ENCODE data around the gene CNBP. TPM values are rescaled to one million over a fixed set of nuclear protein-coding genes. Genes with fewer than 3 reads are reported as not detected.

CNBP gene
- total and polyA plus RNA-seq, 9 of the 15 experiments (the other 6 are each of a cell fraction or from before 2014, with no cell fraction given) = 284 to 717 (median 412) TPM

DNA sequence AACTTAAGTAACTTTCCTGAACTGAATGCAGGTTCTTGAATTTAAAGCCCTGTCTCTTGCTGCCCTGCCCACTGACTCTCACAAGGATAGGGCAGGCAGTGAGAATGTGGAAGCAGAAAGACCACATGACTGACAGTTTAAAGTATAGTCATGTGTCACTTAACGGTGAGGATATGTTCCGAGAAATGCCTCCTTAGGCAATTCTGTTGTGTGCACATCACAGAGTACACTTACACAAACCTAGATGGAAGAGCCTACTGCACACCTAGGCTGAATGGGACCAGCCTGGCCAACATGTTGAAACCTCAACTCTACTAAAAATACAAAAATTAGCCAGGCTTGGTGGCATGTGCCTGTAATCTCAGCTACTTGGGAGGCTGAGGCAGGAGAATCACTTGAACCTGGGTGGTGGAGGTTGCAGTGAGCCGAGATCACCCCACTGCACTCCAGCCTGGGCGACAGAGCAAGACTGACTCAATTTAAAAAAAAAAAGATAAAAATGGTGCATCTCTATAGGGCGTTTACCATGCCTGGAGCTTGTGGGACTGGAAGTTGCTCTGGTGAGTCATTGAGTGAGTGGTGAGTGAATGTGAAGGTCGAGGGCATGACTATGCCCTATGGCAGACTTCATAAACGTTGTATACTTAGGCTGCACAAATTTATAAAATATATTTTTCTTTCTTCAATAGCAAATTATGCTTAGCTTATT is 46.8 kb upstream of the CNBP start (continued):
- TF ChIP-seq, protein P1, sequence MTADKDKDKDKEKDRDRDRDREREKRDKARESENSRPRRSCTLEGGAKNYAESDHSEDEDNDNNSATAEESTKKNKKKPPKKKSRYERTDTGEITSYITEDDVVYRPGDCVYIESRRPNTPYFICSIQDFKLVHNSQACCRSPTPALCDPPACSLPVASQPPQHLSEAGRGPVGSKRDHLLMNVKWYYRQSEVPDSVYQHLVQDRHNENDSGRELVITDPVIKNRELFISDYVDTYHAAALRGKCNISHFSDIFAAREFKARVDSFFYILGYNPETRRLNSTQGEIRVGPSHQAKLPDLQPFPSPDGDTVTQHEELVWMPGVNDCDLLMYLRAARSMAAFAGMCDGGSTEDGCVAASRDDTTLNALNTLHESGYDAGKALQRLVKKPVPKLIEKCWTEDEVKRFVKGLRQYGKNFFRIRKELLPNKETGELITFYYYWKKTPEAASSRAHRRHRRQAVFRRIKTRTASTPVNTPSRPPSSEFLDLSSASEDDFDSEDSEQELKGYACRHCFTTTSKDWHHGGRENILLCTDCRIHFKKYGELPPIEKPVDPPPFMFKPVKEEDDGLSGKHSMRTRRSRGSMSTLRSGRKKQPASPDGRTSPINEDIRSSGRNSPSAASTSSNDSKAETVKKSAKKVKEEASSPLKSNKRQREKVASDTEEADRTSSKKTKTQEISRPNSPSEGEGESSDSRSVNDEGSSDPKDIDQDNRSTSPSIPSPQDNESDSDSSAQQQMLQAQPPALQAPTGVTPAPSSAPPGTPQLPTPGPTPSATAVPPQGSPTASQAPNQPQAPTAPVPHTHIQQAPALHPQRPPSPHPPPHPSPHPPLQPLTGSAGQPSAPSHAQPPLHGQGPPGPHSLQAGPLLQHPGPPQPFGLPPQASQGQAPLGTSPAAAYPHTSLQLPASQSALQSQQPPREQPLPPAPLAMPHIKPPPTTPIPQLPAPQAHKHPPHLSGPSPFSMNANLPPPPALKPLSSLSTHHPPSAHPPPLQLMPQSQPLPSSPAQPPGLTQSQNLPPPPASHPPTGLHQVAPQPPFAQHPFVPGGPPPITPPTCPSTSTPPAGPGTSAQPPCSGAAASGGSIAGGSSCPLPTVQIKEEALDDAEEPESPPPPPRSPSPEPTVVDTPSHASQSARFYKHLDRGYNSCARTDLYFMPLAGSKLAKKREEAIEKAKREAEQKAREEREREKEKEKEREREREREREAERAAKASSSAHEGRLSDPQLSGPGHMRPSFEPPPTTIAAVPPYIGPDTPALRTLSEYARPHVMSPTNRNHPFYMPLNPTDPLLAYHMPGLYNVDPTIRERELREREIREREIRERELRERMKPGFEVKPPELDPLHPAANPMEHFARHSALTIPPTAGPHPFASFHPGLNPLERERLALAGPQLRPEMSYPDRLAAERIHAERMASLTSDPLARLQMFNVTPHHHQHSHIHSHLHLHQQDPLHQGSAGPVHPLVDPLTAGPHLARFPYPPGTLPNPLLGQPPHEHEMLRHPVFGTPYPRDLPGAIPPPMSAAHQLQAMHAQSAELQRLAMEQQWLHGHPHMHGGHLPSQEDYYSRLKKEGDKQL (CRISPR knock-in tag; IDR thresholded peaks at IDR 0.05; ENCODE audit: borderline replicate concordance) = no peak
- TF ChIP-seq NFIX (CRISPR knock-in tag; IDR thresholded peaks at IDR 0.05; ENCODE audit: low read depth) (no peak), ZNF384 (IDR thresholded peaks at IDR 0.05; ENCODE audit: low read depth, low read length) (peak; percentile 80), SLC30A9 (CRISPR knock-in tag; IDR thresholded peaks at IDR 0.05) (no peak), BRD9 (IDR thresholded peaks at IDR 0.05; ENCODE audit: low read depth, partially characterized antibody) (peak; percentile 45), ATF3 (IDR thresholded peaks at IDR 0.05) (peak; percentile 84), ATF3 (CRISPR knock-in tag; conservative IDR thresholded peaks at IDR 0.05) (no peak), RAD51 (IDR thresholded peaks at IDR 0.05; ENCODE audit: borderline replicate concordance, low read depth) (peak; percentile 62; the same call in 1 of the 2 replicates), FOSL1 (tag; conservative IDR thresholded peaks at IDR 0.05) (peak; percentile 91), OTX1 (CRISPR knock-in tag; IDR thresholded peaks at IDR 0.05) (no peak), TRIM24 (IDR thresholded peaks at IDR 0.05) (0 out of 4 replicates have a peak, but pooled peaks have one; percentile 2 to 10), MECOM (CRISPR knock-in tag; IDR thresholded peaks at IDR 0.05) (no peak), ZNF436 (CRISPR knock-in tag; IDR thresholded peaks at IDR 0.05) (no peak), HNRNPLL (IDR thresholded peaks at IDR 0.05; ENCODE audit: low read depth, low read length, poor library complexity, severe bottlenecking) (no peak), CREM (IDR thresholded peaks at IDR 0.05; ENCODE audit: low read depth) (0 out of 2 replicates have a peak, but pooled peaks have one; percentile 13)
- TF ChIP-seq, protein P2, sequence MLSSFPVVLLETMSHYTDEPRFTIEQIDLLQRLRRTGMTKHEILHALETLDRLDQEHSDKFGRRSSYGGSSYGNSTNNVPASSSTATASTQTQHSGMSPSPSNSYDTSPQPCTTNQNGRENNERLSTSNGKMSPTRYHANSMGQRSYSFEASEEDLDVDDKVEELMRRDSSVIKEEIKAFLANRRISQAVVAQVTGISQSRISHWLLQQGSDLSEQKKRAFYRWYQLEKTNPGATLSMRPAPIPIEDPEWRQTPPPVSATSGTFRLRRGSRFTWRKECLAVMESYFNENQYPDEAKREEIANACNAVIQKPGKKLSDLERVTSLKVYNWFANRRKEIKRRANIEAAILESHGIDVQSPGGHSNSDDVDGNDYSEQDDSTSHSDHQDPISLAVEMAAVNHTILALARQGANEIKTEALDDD (IDR thresholded peaks at IDR 0.05) = 0 out of 2 replicates have a peak, but pooled peaks have one; percentile 11
- TF ChIP-seq, protein P3, sequence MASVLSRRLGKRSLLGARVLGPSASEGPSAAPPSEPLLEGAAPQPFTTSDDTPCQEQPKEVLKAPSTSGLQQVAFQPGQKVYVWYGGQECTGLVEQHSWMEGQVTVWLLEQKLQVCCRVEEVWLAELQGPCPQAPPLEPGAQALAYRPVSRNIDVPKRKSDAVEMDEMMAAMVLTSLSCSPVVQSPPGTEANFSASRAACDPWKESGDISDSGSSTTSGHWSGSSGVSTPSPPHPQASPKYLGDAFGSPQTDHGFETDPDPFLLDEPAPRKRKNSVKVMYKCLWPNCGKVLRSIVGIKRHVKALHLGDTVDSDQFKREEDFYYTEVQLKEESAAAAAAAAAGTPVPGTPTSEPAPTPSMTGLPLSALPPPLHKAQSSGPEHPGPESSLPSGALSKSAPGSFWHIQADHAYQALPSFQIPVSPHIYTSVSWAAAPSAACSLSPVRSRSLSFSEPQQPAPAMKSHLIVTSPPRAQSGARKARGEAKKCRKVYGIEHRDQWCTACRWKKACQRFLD (CRISPR knock-in tag; IDR thresholded peaks at IDR 0.05) = peak; percentile 74; the same call in 1 of the 2 replicates

Measured in K562 (cell line).